ENCODE results near the gene CISD3.

GRCh38 chr17:38738686-38739085 is 8.5 kb downstream of the CISD3 start:
- TF ChIP-seq REST (IDR thresholded peaks at IDR 0.05; ENCODE audit: insufficient read depth in 1 of 2, low read depth in 2 of 2, low read length in 2 of 2) (no peak), TAF1 (IDR thresholded peaks at IDR 0.05; ENCODE audit: borderline replicate concordance, insufficient read depth, low read length) (no peak), POLR2AphosphoS5 (IDR thresholded peaks at IDR 0.05; ENCODE audit: low read depth, low read length) (no peak)
